ENCODE results near the gene PRKAG1.

- no peak for TF ChIP-seq YY1 (IDR thresholded peaks at IDR 0.05; ENCODE audit: insufficient read depth, insufficient read length)
- TF ChIP-seq SUZ12 (IDR thresholded peaks at IDR 0.05; ENCODE audit: extremely low read depth, insufficient read depth, insufficient read length) = no peak
- no peak for TF ChIP-seq ZNF274 (IDR thresholded peaks at IDR 0.05; ENCODE audit: low read depth, low read length)
Observed at GRCh38 chr12:48969160-48969771, 49.3 kb downstream of the PRKAG1 start.
